Chondrocyte (in vitro differentiated cells): ENCODE data around the gene ULK4. TPM values are rescaled to one million over a fixed set of nuclear protein-coding genes. Genes with fewer than 3 reads are reported as not detected.
"Not testable (repeated sequence)": the region's sequence is repeated elsewhere in the genome, so short reads cannot be mapped to it uniquely, and the experiment has no call there.

ENCODE experiments used
- DNase-seq: peaks from one replicate; pipeline ENCODE4 v3.0.0; 2021; ENCODE audit warnings: mixed read lengths, low spot score
- H3K27ac Mint-ChIP-seq: one replicate; pipeline ENCODE4 v1.8.0; 2021; ENCODE audit warnings: mild to moderate bottlenecking, moderate library complexity, mixed read lengths; ENCODE audit not compliant: unreplicated experiment
- H3K27me3 Mint-ChIP-seq: 2 replicates; pipeline ENCODE4 v1.8.0; 2021; ENCODE audit warnings: low read depth, mixed read lengths
- H3K36me3 Mint-ChIP-seq: 2 replicates; pipeline ENCODE4 v1.8.0; 2021; ENCODE audit warnings: low read depth, mixed read lengths
- H3K4me1 Mint-ChIP-seq: 2 replicates; pipeline ENCODE4 v1.8.0; 2021; ENCODE audit warnings: low read depth, mild to moderate bottlenecking, mixed read lengths
- H3K4me3 Mint-ChIP-seq: one replicate; pipeline ENCODE4 v1.8.0; 2021; ENCODE audit warnings: mild to moderate bottlenecking, moderate library complexity, mixed read lengths; ENCODE audit not compliant: unreplicated experiment
- H3K9me3 Mint-ChIP-seq: 2 replicates; pipeline ENCODE4 v1.8.0; 2021; ENCODE audit warnings: low read depth, mixed read lengths
- total RNA-seq: library from RNA; stranded (reverse); gene quantifications from 3 replicates; pipeline ENCODE4 v1.2.1, GENCODE V29; 2021
- TF ChIP-seq, protein P1 (sequence below): fragments of 200-600 bp; sonication (generic); IDR thresholded peaks from 2 replicates; pipeline ENCODE4 v1.5.0; 2021; ENCODE audit warnings: antibody characterized with exemption, mild to moderate bottlenecking, moderate library complexity

The ULK4 gene
- total RNA-seq, 1 donor from 2014 or later = 9.1 TPM

DNA sequence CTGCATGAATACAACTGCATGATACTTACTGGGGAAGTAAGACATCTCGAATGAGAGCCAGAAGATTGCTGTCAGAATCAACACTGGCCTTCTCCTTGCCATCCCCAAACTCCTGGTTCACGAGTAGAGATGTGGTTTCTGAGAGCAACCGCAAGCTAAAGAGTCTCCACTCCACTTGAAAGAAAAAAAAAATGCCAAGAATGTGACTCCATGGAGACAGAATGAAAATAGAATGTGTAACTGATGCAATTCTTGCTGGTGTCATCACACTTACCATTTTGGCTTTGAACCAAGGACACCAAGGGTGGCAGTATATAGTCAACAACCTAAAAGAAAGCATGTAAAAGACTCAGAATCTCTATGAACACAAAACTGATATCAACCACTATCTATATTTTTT lies 280.4 kb downstream of the ULK4 start:
- TF ChIP-seq, protein P1, sequence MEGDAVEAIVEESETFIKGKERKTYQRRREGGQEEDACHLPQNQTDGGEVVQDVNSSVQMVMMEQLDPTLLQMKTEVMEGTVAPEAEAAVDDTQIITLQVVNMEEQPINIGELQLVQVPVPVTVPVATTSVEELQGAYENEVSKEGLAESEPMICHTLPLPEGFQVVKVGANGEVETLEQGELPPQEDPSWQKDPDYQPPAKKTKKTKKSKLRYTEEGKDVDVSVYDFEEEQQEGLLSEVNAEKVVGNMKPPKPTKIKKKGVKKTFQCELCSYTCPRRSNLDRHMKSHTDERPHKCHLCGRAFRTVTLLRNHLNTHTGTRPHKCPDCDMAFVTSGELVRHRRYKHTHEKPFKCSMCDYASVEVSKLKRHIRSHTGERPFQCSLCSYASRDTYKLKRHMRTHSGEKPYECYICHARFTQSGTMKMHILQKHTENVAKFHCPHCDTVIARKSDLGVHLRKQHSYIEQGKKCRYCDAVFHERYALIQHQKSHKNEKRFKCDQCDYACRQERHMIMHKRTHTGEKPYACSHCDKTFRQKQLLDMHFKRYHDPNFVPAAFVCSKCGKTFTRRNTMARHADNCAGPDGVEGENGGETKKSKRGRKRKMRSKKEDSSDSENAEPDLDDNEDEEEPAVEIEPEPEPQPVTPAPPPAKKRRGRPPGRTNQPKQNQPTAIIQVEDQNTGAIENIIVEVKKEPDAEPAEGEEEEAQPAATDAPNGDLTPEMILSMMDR = no peak
- no peaks in the 10 kb centered on the region for H3K27me3 Mint-ChIP-seq
- H3K4me1 Mint-ChIP-seq = peaks cover 61% of the 10 kb centered on the region
- DNase-seq = no peak
- no peaks in the 10 kb centered on the region for H3K9me3 Mint-ChIP-seq
- peak overlapping the region; percentile 29 for H3K4me3 Mint-ChIP-seq
- H3K36me3 Mint-ChIP-seq = no peaks in the 10 kb centered on the region
- H3K27ac Mint-ChIP-seq = peak overlapping the region; percentile 98

DNA sequence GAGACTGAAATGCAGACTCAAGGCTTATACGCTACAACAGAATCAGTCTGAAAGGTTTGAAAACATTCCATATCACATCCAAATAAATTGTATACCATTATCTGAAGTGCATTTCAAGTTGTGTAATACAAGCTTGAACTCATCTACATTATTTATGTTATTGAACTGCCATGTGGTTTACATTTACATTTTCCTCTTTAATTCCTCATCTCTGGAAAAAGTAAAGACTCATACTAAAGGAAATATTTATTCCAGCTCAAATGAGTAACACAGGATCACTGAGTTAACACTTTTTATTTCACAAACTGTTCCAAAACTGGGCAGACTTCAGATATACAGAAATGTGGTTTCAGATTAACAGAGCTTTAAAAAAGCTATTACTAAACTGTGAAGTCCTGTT lies 282.5 kb downstream of the ULK4 start:
- Mint-ChIP-seq H3K27ac (peak overlapping the region; percentile 15), H3K9me3 (peaks cover under 1% of the 10 kb centered on the region), H3K4me1 (peaks cover 48% of the 10 kb centered on the region), H3K4me3 (no peak overlapping the region), H3K36me3 (peaks cover 2% of the 10 kb centered on the region), H3K27me3 (no peaks in the 10 kb centered on the region)
- TF ChIP-seq, protein P1 = no peak
- DNase-seq = no peak

DNA sequence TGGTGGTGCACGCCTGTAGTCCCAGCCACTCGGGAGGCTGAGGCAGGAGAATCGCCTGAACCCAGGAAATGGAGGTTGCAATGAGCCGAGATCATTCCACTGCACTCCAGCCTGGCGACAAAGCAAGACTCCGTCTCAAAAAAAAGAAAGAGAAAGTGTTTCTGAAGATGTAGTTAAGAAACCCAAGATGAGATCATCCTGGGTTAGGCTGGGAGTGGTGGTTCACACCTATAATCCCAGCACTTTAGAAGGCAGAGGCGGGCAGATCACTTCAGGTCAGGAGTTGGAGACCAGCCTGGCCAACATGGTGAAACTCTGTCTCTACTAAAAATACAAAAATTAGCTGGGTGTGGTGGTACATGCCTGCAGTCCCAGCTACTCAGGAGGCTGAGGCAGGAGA lies 286.8 kb downstream of the ULK4 start:
- not testable (repeated sequence) for H3K27ac Mint-ChIP-seq, DNase-seq, H3K4me1 Mint-ChIP-seq, H3K4me3 Mint-ChIP-seq, H3K27me3 Mint-ChIP-seq
- peaks cover 11% of the 10 kb centered on the region for H3K36me3 Mint-ChIP-seq
- H3K9me3 Mint-ChIP-seq = peaks cover 12% of the 10 kb centered on the region

DNA sequence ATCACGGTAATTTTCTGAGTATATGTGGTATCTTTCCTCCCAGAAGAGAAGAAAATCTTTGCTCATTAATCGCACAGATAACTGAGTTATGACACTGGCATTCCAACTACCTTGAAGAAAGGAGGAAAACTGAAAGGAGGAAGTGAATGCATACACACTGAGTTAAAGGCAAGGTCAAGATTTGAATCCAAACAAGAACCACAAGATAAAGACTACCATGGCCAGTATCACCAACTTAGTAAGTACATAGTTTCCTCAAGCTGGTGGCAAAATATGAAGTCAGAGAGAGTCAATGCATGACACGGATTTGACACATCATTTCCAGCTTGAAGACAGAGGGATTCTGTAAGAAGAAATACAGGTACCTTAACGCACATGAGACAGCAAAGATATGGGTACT lies 287.5 kb downstream of the ULK4 start:
- Mint-ChIP-seq H3K27me3 (no peaks in the 10 kb centered on the region), H3K27ac (no peak overlapping the region), H3K4me1 (peaks cover 6% of the 10 kb centered on the region), H3K36me3 (peaks cover 15% of the 10 kb centered on the region), H3K9me3 (peaks cover 12% of the 10 kb centered on the region), H3K4me3 (no peak overlapping the region)
- DNase-seq = no peak
- TF ChIP-seq, protein P1 = no peak

DNA sequence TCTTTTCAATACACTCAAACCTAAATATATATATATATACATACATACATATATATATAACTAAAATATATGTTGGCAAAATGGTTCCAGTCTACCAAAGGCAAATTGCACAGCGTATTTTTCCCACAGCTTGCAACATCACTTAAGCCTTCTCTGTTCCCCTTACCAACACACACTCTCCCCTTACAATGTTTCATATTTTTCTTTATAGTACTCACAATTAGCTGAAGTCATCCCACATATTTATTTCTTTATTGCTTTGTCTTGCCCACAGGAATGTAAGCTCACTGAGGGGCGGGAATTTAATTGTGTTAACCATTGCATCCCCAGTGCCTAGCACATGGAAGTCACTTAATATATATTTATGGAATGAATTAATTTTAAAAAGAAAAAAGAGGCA lies 288.3 kb downstream of the ULK4 start:
- TF ChIP-seq, protein P1 = no peak
- Mint-ChIP-seq H3K27ac (no peak overlapping the region), H3K9me3 (peaks cover 14% of the 10 kb centered on the region), H3K4me1 (peaks cover 4% of the 10 kb centered on the region), H3K36me3 (peaks cover 15% of the 10 kb centered on the region), H3K27me3 (no peaks in the 10 kb centered on the region), H3K4me3 (no peak overlapping the region)
- no peak for DNase-seq

DNA sequence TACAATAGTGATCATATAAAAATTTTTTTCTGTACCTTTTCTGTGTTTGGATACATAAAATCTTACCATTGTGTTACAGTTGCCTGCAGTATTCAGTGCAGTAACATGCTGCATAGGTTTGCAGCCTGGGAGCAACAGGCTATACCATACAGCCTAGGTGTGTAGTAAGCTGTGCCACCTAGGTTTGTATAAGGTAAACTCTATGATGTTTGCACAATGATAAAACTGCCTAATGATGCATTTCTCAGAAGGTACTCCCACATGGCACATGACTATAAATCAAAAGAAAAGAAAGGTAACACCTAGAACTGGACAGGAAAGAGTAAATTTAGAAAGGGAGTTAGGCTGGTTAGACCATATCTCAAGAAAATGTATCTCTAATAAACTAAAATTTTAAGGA lies 293.5 kb downstream of the ULK4 start:
- Mint-ChIP-seq H3K36me3 (peaks cover 26% of the 10 kb centered on the region), H3K4me3 (no peak overlapping the region), H3K9me3 (peaks cover 32% of the 10 kb centered on the region), H3K27ac (no peak overlapping the region), H3K4me1 (peaks cover 4% of the 10 kb centered on the region), H3K27me3 (no peaks in the 10 kb centered on the region)
- TF ChIP-seq, protein P1 = no peak
- no peak for DNase-seq
